Measurements from ENCODE around the gene PDE4D.

GRCh38 chr5:58922461-58923171 is 970.9 kb downstream of the PDE4D start:
- no peak for TF ChIP-seq POLR2A (IDR thresholded peaks at IDR 0.05)
- TF ChIP-seq, protein P1, sequence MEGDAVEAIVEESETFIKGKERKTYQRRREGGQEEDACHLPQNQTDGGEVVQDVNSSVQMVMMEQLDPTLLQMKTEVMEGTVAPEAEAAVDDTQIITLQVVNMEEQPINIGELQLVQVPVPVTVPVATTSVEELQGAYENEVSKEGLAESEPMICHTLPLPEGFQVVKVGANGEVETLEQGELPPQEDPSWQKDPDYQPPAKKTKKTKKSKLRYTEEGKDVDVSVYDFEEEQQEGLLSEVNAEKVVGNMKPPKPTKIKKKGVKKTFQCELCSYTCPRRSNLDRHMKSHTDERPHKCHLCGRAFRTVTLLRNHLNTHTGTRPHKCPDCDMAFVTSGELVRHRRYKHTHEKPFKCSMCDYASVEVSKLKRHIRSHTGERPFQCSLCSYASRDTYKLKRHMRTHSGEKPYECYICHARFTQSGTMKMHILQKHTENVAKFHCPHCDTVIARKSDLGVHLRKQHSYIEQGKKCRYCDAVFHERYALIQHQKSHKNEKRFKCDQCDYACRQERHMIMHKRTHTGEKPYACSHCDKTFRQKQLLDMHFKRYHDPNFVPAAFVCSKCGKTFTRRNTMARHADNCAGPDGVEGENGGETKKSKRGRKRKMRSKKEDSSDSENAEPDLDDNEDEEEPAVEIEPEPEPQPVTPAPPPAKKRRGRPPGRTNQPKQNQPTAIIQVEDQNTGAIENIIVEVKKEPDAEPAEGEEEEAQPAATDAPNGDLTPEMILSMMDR (IDR thresholded peaks at IDR 0.05): peak in 1 of 6 experiments; percentile 9

All from esophagus squamous epithelium (tissue), 4 donors.